GM12878 (cell line): ENCODE results near the gene TDRD5. TPM values are rescaled to one million over a fixed set of nuclear protein-coding genes. Genes with fewer than 3 reads are reported as not detected.

ENCODE experiments used
- ATAC-seq: fragments of 200-7000 bp; cut with Tn5 transposase; 3 replicates; pipeline ENCODE4 v1.9.1; 2020; ENCODE audit warnings: mild to moderate bottlenecking, moderate library complexity
- BruUV-seq: library from RNA; stranded (reverse); fragments of 400-500 nt; replicated peaks from 2 replicates; lab custom pipeline; 2021; lab: Mats Ljungman, UMichigan
- CTCF ChIA-PET: fragments of 300-600 bp; sonication (Branson Sonifier 250); formaldehyde crosslinking; extraction: SDS; loops from one replicate; lab custom pipeline; 2021; ENCODE audit warnings: inconsistent platforms; lab: Yijun Ruan, JAX
- POLR2A ChIA-PET: fragments of 350-600 bp; formaldehyde crosslinking; extraction: SDS; loops from one replicate; lab custom pipeline; 2021; ENCODE audit warnings: inconsistent platforms; lab: Charles Lee
- RAD21 ChIA-PET: fragments of 300-600 bp; sonication (Branson Sonifier 250); formaldehyde crosslinking; loops from one replicate; lab custom pipeline; 2023; ENCODE audit warnings: antibody characterized with exemption; ENCODE audit not compliant: unreplicated experiment; lab: Charles Lee
- SMC1A ChIA-PET: fragments of 300-600 bp; sonication (Branson Sonifier 250); formaldehyde crosslinking; loops from one replicate; lab custom pipeline; 2023; ENCODE audit not compliant: unreplicated experiment, uncharacterized antibody; lab: Charles Lee
- DNase-seq: peaks from one replicate; pipeline ENCODE4 v3.0.0-alpha.2; 2011; ENCODE audit warnings: low read depth, low spot score
- FAIRE-seq: peaks from 3 replicates; lab custom pipeline; 2011; peaks lifted over from hg19 to GRCh38; lab: Jason Lieb, UNC
- H2AFZ ChIP-seq: 2 replicates; pipeline ENCODE4 v1.6.0; 2011; ENCODE audit warnings: low read depth, low read length, control low read depth; ENCODE audit not compliant: control insufficient read depth
- H3K27ac ChIP-seq: 2 replicates; pipeline ENCODE4 v1.5.1; 2011; ENCODE audit warnings: control low read depth; ENCODE audit not compliant: control insufficient read depth, insufficient read depth
- H3K27me3 ChIP-seq, 2 experiments: replicated peaks in 1 of 2; 2 replicates each; pipeline versions ENCODE4 v1.6.0 to v1.6.1; 2011; ENCODE audit warnings: low read length in 1 of 2; ENCODE audit not compliant: control insufficient read depth in 2 of 2, insufficient read depth in 2 of 2
- H3K36me3 ChIP-seq, 2 experiments: 2 replicates each; pipeline ENCODE4 v1.5.1; 2011; ENCODE audit warnings: low read length in 1 of 2; ENCODE audit not compliant: control insufficient read depth in 2 of 2, insufficient read depth in 2 of 2
- H3K4me1 ChIP-seq: 2 replicates; pipeline ENCODE4 v1.6.1; 2011; ENCODE audit warnings: mild to moderate bottlenecking, low read length, moderate library complexity, mixed read lengths; ENCODE audit not compliant: control insufficient read depth, insufficient read depth
- H3K4me2 ChIP-seq: 2 replicates; pipeline ENCODE4 v1.6.0; 2011; ENCODE audit warnings: control low read depth; ENCODE audit not compliant: control insufficient read depth, insufficient read depth
- H3K4me3 ChIP-seq: fragments of 200-600 bp; sonication (generic); 2 replicates; pipeline ENCODE4 v1.5.1; 2016
- H3K79me2 ChIP-seq: 2 replicates; pipeline ENCODE4 v1.6.0; 2011; ENCODE audit warnings: low read length; ENCODE audit not compliant: control insufficient read depth, insufficient read depth
- H3K9ac ChIP-seq: 2 replicates; pipeline ENCODE4 v1.8.0; 2011; ENCODE audit warnings: low read length, control low read depth, mixed read lengths; ENCODE audit not compliant: control insufficient read depth, insufficient read depth
- H3K9me3 ChIP-seq: replicated peaks from 3 replicates; pipeline ENCODE4 v1.5.1; 2011; ENCODE audit warnings: mild to moderate bottlenecking, low read length; ENCODE audit not compliant: control insufficient read depth, insufficient read depth
- H4K20me1 ChIP-seq: 2 replicates; pipeline ENCODE4 v1.6.0; 2011; ENCODE audit not compliant: control insufficient read depth, insufficient read depth
- E2F4 ChIP-seq: IDR thresholded peaks from 2 replicates; pipeline ENCODE4 v1.6.1; 2012; ENCODE audit warnings: low read depth, low read length, improper control_type of control experiment
- JUND ChIP-seq: IDR thresholded peaks from 2 replicates; pipeline ENCODE4 v1.6.1; 2012; ENCODE audit warnings: low read depth, mild to moderate bottlenecking, low read length, improper control_type of control experiment, moderate library complexity
- RUNX3 ChIP-seq: IDR thresholded peaks from 2 replicates; pipeline ENCODE4 v1.6.1; 2012; ENCODE audit warnings: low read length, inconsistent platforms
- SMAD5 ChIP-seq: IDR thresholded peaks from 2 replicates; pipeline ENCODE4 v1.6.1; 2016; ENCODE audit warnings: antibody characterized with exemption, low read depth
- SP1 ChIP-seq: IDR thresholded peaks from one replicate; pipeline ENCODE4 v1.6.1; 2011; ENCODE audit warnings: low read depth, low read length
- ZBTB11 ChIP-seq: fragments of 450-650 bp; formaldehyde crosslinking; IDR thresholded peaks from 2 replicates; pipeline ENCODE4 v1.5.0; 2022; ENCODE audit warnings: mild to moderate bottlenecking, missing genetic modification characterization
- WGBS: methylation state at CpG from one replicate; pipeline ENCODE4 v1.1.6; 2016; ENCODE audit warnings: low lambda C conversion rate; ENCODE audit not compliant: insufficient replicate concordance, insufficient coverage; ENCODE audit errors: missing lambda C conversion rate; 5-methylcytosine and 5-hydroxymethylcytosine counted together
- in situ Hi-C: fragments of 300-500 bp; cut with MboI; formaldehyde crosslinking; loops from 9 replicates; pipeline ENCODE4 v1.14.3; 2018; ENCODE audit warnings: mixed read lengths
- intact Hi-C: fragments of 100-400 bp; cut with micrococcal nuclease; formaldehyde crosslinking; loops from one replicate; pipeline ENCODE4 v1.14.2; 2022; ENCODE audit not compliant: unreplicated experiment
- polyA plus RNA-seq, 11 experiments: library from polyadenylated mRNA; depleted of rRNA in 4 of 11; unstranded in 6 of 11; stranded (reverse) in 5 of 11; fragments of >200 nt; fragmentation: Nextera tagmentation in 4 of 11; fragmentation: Illumina TruSeq in 1 of 11; extraction: Ambion mirVana in 4 of 11; extraction: Trizol in 1 of 11; gene quantifications; 1 replicate in 1 of 11; 2 replicates in 10 of 11; pipeline versions ENCODE4 v1.2.1 to v1.2.3, GENCODE V29; 2011 to 2016; ENCODE audit warnings: inconsistent platforms in 2 of 11, missing spikeins in 2 of 11, low read depth in 1 of 11
- total RNA-seq, 4 experiments: library from RNA; depleted of rRNA in 3 of 4; stranded (reverse); fragments of >200 nt in 3 of 4; fragmentation: Illumina TruSeq in 1 of 4; extraction: Trizol in 1 of 4; gene quantifications; 2 replicates each; pipeline versions ENCODE4 v1.2.1 to v1.2.3, GENCODE V29; 2013 to 2021

The TDRD5 gene
- total and polyA plus RNA-seq, 10 of the 15 experiments (the other 5 are each of a cell fraction or from before 2014, with no cell fraction given) = 0.01 TPM; not detected in 9

GRCh38 chr1:179576509-179576908 is 15.1 kb upstream of the TDRD5 start:
- ChIA-PET RAD21 (no interaction called here), POLR2A (no interaction called here), SMC1A (no interaction called here), CTCF (no interaction called here)
- no peaks in the 10 kb centered on the region for H3K79me2 ChIP-seq
- H3K4me2 ChIP-seq = no peak overlapping the region
- FAIRE-seq (no peak), ATAC-seq (no peak), DNase-seq (no peak)
- in situ Hi-C loops = no loop called here
- H4K20me1 ChIP-seq = no peaks in the 10 kb centered on the region
- no peaks in the 10 kb centered on the region for H3K4me1 ChIP-seq
- H2AFZ ChIP-seq = no peak overlapping the region
- H3K9ac ChIP-seq = no peak overlapping the region
- no peaks in the 10 kb centered on the region for H3K9me3 ChIP-seq
- no peak overlapping the region for H3K27ac ChIP-seq
- no peak for TF ChIP-seq JUND
- H3K36me3 ChIP-seq = no peaks in the 10 kb centered on the region
- intact Hi-C loops = no loop called here
- 37% methylated on average over 5 of the region's 5 CpGs for WGBS
- no TSS peak for BruUV-seq
- no peak overlapping the region for H3K4me3 ChIP-seq
- no peaks in the 10 kb centered on the region; a peak in 4 of 4 replicates for H3K27me3 ChIP-seq

GRCh38 chr1:179583771-179584320 is 7.8 kb upstream of the TDRD5 start:
- no peak for FAIRE-seq
- H3K27ac ChIP-seq = no peak overlapping the region
- ChIA-PET POLR2A (interaction anchor here (0.6 kb wide), 1 partner anchor 25 kb away, joined by 3 read pairs; no protein-coding TSS in a partner anchor), SMC1A (no interaction called here), RAD21 (no interaction called here), CTCF (no interaction called here)
- no TSS peak for BruUV-seq
- no peaks in the 10 kb centered on the region for H3K36me3 ChIP-seq
- TF ChIP-seq ZBTB11 (no peak), RUNX3 (no peak), SMAD5 (no peak), E2F4 (no peak), SP1 (no peak)
- no peaks in the 10 kb centered on the region for H3K9me3 ChIP-seq
- in situ Hi-C loops (no loop called here), intact Hi-C loops (no loop called here)
- no peaks in the 10 kb centered on the region for H3K4me1 ChIP-seq
- H3K27me3 ChIP-seq = peaks cover 0 to 2% of the 10 kb centered on the region in 2 experiments; a peak in 1 of 4 replicates
- no peaks in the 10 kb centered on the region for H4K20me1 ChIP-seq
- H3K4me2 ChIP-seq = no peak overlapping the region
- 34% methylated on average over 5 of the region's 5 CpGs for WGBS
- no peaks in the 10 kb centered on the region for H3K79me2 ChIP-seq
- H3K4me3 ChIP-seq = no peak overlapping the region
- DNase-seq = no peak
- H3K9ac ChIP-seq = no peak overlapping the region
- ATAC-seq = no peak
- no peak overlapping the region for H2AFZ ChIP-seq
